HEK293 (cell line): ENCODE measurements around the gene GNG3.
"Not testable (repeated sequence)": the region's sequence is repeated elsewhere in the genome, so short reads cannot be mapped to it uniquely, and the experiment has no call there.

Source experiments
- CTCF ChIA-PET: fragments of 350-600 bp; formaldehyde crosslinking; extraction: SDS; loops from one replicate; lab custom pipeline; 2021; ENCODE audit warnings: antibody characterized with exemption; lab: Yijun Ruan, JAX
- POLR2A ChIA-PET: fragments of 300-600 bp; formaldehyde crosslinking; extraction: SDS; loops from one replicate; lab custom pipeline; 2020; ENCODE audit warnings: antibody characterized with exemption, inconsistent platforms; lab: Yijun Ruan, JAX
- H3K27ac ChIP-seq: fragments of 200-500 bp; sonication (Bioruptor generic); 2 replicates; pipeline ENCODE4 v1.5.1; 2014; ENCODE audit warnings: low read depth, low read length, control low read depth, inconsistent platforms; ENCODE audit errors: extremely low read depth
- H3K36me3 ChIP-seq, 2 experiments: fragments of 200-500 bp in 1 of 2; sonication (Bioruptor generic) in 1 of 2; 1 replicate in 1 of 2; 2 replicates in 1 of 2; pipeline ENCODE4 v1.5.1; 2014 to 2017; ENCODE audit warnings: inconsistent platforms in 2 of 2, low read length in 2 of 2; ENCODE audit not compliant: control insufficient read depth in 2 of 2, insufficient read depth in 1 of 2
- H3K4me1 ChIP-seq: fragments of 200-500 bp; sonication (Bioruptor generic); 2 replicates; pipeline ENCODE4 v1.5.1; 2014; ENCODE audit warnings: mild to moderate bottlenecking, low read length, inconsistent platforms; ENCODE audit not compliant: control insufficient read depth, insufficient read depth
- H3K4me3 ChIP-seq: 2 replicates; pipeline ENCODE4 v1.5.1; 2011; ENCODE audit warnings: low read depth, mild to moderate bottlenecking, control low read depth, low read length, moderate library complexity
- H3K9me3 ChIP-seq: fragments of 200-500 bp; sonication (Bioruptor generic); 2 replicates; pipeline ENCODE4 v1.5.1; 2014; ENCODE audit warnings: low read depth, low read length, inconsistent platforms; ENCODE audit not compliant: control insufficient read depth, insufficient read depth
- BCL11A ChIP-seq: fragments of 450-650 bp; formaldehyde crosslinking; IDR thresholded peaks from 2 replicates; pipeline ENCODE4 v1.5.1; 2016; ENCODE audit warnings: low read depth, missing biosample characterization, missing genetic modification characterization
- GLIS2 ChIP-seq: fragments of 450-650 bp; formaldehyde crosslinking; IDR thresholded peaks from 2 replicates; pipeline ENCODE4 v1.5.1; 2016; ENCODE audit warnings: missing biosample characterization, missing genetic modification characterization
- OVOL3 ChIP-seq: fragments of 450-650 bp; formaldehyde crosslinking; IDR thresholded peaks from 2 replicates; pipeline ENCODE4 v1.5.1; 2016; ENCODE audit warnings: missing biosample characterization, missing genetic modification characterization
- REPIN1 ChIP-seq: fragments of 450-650 bp; formaldehyde crosslinking; IDR thresholded peaks from 2 replicates; pipeline ENCODE4 v1.5.1; 2017; ENCODE audit warnings: missing biosample characterization, missing genetic modification characterization, low read depth
- ZBTB7A ChIP-seq: fragments of 450-650 bp; formaldehyde crosslinking; IDR thresholded peaks from 2 replicates; pipeline ENCODE4 v1.5.1; 2016; ENCODE audit warnings: low read depth, missing biosample characterization, missing genetic modification characterization
- ZFP37 ChIP-seq: fragments of 450-650 bp; formaldehyde crosslinking; IDR thresholded peaks from 2 replicates; pipeline ENCODE4 v1.5.1; 2016; ENCODE audit warnings: missing biosample characterization, missing genetic modification characterization
- ZNF10 ChIP-seq: fragments of 450-650 bp; formaldehyde crosslinking; IDR thresholded peaks from 2 replicates; pipeline ENCODE4 v1.5.1; 2017; ENCODE audit warnings: missing biosample characterization, missing genetic modification characterization
- ZNF132 ChIP-seq: fragments of 450-650 bp; formaldehyde crosslinking; IDR thresholded peaks from 2 replicates; pipeline ENCODE4 v1.5.1; 2017; ENCODE audit warnings: missing biosample characterization, missing genetic modification characterization, borderline replicate concordance
- ZNF16 ChIP-seq: fragments of 450-650 bp; formaldehyde crosslinking; IDR thresholded peaks from 2 replicates; pipeline ENCODE4 v1.5.1; 2016; ENCODE audit warnings: low read depth, missing biosample characterization, missing genetic modification characterization
- ZNF23 ChIP-seq: fragments of 450-650 bp; formaldehyde crosslinking; IDR thresholded peaks from 2 replicates; pipeline ENCODE4 v1.5.1; 2016; ENCODE audit warnings: missing biosample characterization, missing genetic modification characterization, borderline replicate concordance
- ZNF366 ChIP-seq: fragments of 450-650 bp; formaldehyde crosslinking; conservative IDR thresholded peaks from 2 replicates; pipeline ENCODE4 v1.5.1; 2016; ENCODE audit warnings: missing biosample characterization, missing genetic modification characterization
- ZNF391 ChIP-seq: fragments of 450-650 bp; formaldehyde crosslinking; IDR thresholded peaks from 2 replicates; pipeline ENCODE4 v1.5.1; 2016; ENCODE audit warnings: low read depth, missing biosample characterization, missing genetic modification characterization, borderline replicate concordance
- ZNF521 ChIP-seq: fragments of 450-650 bp; formaldehyde crosslinking; IDR thresholded peaks from 2 replicates; pipeline ENCODE4 v1.5.1; 2017; ENCODE audit warnings: missing biosample characterization, mild to moderate bottlenecking, missing genetic modification characterization
- ZNF560 ChIP-seq: fragments of 450-650 bp; formaldehyde crosslinking; IDR thresholded peaks from 2 replicates; pipeline ENCODE4 v1.5.1; 2017; ENCODE audit warnings: missing biosample characterization, missing genetic modification characterization, borderline replicate concordance
- ZNF580 ChIP-seq: fragments of 450-650 bp; formaldehyde crosslinking; IDR thresholded peaks from 2 replicates; pipeline ENCODE4 v1.5.1; 2016; ENCODE audit warnings: missing biosample characterization, missing genetic modification characterization
- ZNF837 ChIP-seq: fragments of 450-650 bp; formaldehyde crosslinking; IDR thresholded peaks from 2 replicates; pipeline ENCODE4 v1.5.1; 2016; ENCODE audit warnings: missing biosample characterization, missing genetic modification characterization
- TF ChIP-seq, protein P1 (sequence below): fragments of 450-650 bp; formaldehyde crosslinking; IDR thresholded peaks from 2 replicates; pipeline ENCODE4 v1.5.1; 2016; ENCODE audit warnings: missing biosample characterization, missing genetic modification characterization
- TF ChIP-seq, protein P2 (sequence below): fragments of 450-650 bp; formaldehyde crosslinking; IDR thresholded peaks from 2 replicates; pipeline ENCODE4 v1.5.1; 2016; ENCODE audit warnings: missing biosample characterization, missing genetic modification characterization
- TF ChIP-seq, protein P3 (sequence below): fragments of 450-650 bp; formaldehyde crosslinking; IDR thresholded peaks from 2 replicates; pipeline ENCODE4 v1.5.1; 2017; ENCODE audit warnings: missing biosample characterization, missing genetic modification characterization
- TF ChIP-seq, protein P4 (sequence below): fragments of 450-650 bp; formaldehyde crosslinking; IDR thresholded peaks from 2 replicates; pipeline ENCODE4 v1.5.1; 2016; ENCODE audit warnings: missing biosample characterization, missing genetic modification characterization
- TF ChIP-seq, protein P5 (sequence below): fragments of 450-650 bp; formaldehyde crosslinking; IDR thresholded peaks from 2 replicates; pipeline ENCODE4 v1.5.1; 2016; ENCODE audit warnings: missing biosample characterization, missing genetic modification characterization
- TF ChIP-seq, protein P6 (sequence below): fragments of 450-650 bp; formaldehyde crosslinking; conservative IDR thresholded peaks from 2 replicates; pipeline ENCODE4 v1.5.1; 2016; ENCODE audit warnings: low read depth, missing biosample characterization, missing genetic modification characterization

Gene GNG3

GRCh38 chr11:62728171-62728988 is 20.9 kb downstream of the GNG3 start, which contains the start of gene TTC9C (continued):
- TF ChIP-seq, protein P1, sequence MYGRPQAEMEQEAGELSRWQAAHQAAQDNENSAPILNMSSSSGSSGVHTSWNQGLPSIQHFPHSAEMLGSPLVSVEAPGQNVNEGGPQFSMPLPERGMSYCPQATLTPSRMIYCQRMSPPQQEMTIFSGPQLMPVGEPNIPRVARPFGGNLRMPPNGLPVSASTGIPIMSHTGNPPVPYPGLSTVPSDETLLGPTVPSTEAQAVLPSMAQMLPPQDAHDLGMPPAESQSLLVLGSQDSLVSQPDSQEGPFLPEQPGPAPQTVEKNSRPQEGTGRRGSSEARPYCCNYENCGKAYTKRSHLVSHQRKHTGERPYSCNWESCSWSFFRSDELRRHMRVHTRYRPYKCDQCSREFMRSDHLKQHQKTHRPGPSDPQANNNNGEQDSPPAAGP (tag by site-specific recombination) = no peak
- TF ChIP-seq, protein P2, sequence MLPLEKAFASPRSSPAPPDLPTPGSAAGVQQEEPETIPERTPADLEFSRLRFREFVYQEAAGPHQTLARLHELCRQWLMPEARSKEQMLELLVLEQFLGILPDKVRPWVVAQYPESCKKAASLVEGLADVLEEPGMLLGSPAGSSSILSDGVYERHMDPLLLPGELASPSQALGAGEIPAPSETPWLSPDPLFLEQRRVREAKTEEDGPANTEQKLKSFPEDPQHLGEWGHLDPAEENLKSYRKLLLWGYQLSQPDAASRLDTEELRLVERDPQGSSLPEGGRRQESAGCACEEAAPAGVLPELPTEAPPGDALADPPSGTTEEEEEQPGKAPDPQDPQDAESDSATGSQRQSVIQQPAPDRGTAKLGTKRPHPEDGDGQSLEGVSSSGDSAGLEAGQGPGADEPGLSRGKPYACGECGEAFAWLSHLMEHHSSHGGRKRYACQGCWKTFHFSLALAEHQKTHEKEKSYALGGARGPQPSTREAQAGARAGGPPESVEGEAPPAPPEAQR (tag by site-specific recombination) = no peak
- TF ChIP-seq ZNF132 (tag by site-specific recombination) (no peak), ZNF837 (tag by site-specific recombination) (no peak), ZNF560 (no peak), BCL11A (no peak), ZNF521 (tag by site-specific recombination) (no peak), ZNF23 (tag by site-specific recombination) (no peak), OVOL3 (tag by site-specific recombination) (no peak), ZNF580 (tag by site-specific recombination) (no peak), ZFP37 (no peak), REPIN1 (tag by site-specific recombination) (no peak), ZNF10 (tag by site-specific recombination) (no peak), ZNF391 (0 out of 2 replicates have a peak, but pooled peaks have one; percentile 15), ZBTB7A (tag by site-specific recombination) (no peak), ZNF16 (tag by site-specific recombination) (no peak), GLIS2 (tag by site-specific recombination) (0 out of 2 replicates have a peak, but pooled peaks have one; percentile 34), ZNF366 (tag by site-specific recombination) (no peak)
- TF ChIP-seq, protein P3, sequence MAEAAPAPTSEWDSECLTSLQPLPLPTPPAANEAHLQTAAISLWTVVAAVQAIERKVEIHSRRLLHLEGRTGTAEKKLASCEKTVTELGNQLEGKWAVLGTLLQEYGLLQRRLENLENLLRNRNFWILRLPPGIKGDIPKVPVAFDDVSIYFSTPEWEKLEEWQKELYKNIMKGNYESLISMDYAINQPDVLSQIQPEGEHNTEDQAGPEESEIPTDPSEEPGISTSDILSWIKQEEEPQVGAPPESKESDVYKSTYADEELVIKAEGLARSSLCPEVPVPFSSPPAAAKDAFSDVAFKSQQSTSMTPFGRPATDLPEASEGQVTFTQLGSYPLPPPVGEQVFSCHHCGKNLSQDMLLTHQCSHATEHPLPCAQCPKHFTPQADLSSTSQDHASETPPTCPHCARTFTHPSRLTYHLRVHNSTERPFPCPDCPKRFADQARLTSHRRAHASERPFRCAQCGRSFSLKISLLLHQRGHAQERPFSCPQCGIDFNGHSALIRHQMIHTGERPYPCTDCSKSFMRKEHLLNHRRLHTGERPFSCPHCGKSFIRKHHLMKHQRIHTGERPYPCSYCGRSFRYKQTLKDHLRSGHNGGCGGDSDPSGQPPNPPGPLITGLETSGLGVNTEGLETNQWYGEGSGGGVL (tag by site-specific recombination) = no peak
- TF ChIP-seq, protein P4, sequence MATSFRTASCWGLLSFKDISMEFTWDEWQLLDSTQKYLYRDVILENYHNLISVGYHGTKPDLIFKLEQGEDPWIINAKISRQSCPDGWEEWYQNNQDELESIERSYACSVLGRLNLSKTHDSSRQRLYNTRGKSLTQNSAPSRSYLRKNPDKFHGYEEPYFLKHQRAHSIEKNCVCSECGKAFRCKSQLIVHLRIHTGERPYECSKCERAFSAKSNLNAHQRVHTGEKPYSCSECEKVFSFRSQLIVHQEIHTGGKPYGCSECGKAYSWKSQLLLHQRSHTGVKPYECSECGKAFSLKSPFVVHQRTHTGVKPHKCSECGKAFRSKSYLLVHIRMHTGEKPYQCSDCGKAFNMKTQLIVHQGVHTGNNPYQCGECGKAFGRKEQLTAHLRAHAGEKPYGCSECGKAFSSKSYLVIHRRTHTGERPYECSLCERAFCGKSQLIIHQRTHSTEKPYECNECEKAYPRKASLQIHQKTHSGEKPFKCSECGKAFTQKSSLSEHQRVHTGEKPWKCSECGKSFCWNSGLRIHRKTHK (tag by site-specific recombination) = no peak
- TF ChIP-seq, protein P5, sequence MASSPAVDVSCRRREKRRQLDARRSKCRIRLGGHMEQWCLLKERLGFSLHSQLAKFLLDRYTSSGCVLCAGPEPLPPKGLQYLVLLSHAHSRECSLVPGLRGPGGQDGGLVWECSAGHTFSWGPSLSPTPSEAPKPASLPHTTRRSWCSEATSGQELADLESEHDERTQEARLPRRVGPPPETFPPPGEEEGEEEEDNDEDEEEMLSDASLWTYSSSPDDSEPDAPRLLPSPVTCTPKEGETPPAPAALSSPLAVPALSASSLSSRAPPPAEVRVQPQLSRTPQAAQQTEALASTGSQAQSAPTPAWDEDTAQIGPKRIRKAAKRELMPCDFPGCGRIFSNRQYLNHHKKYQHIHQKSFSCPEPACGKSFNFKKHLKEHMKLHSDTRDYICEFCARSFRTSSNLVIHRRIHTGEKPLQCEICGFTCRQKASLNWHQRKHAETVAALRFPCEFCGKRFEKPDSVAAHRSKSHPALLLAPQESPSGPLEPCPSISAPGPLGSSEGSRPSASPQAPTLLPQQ (tag by site-specific recombination) = no peak
- TF ChIP-seq, protein P6, sequence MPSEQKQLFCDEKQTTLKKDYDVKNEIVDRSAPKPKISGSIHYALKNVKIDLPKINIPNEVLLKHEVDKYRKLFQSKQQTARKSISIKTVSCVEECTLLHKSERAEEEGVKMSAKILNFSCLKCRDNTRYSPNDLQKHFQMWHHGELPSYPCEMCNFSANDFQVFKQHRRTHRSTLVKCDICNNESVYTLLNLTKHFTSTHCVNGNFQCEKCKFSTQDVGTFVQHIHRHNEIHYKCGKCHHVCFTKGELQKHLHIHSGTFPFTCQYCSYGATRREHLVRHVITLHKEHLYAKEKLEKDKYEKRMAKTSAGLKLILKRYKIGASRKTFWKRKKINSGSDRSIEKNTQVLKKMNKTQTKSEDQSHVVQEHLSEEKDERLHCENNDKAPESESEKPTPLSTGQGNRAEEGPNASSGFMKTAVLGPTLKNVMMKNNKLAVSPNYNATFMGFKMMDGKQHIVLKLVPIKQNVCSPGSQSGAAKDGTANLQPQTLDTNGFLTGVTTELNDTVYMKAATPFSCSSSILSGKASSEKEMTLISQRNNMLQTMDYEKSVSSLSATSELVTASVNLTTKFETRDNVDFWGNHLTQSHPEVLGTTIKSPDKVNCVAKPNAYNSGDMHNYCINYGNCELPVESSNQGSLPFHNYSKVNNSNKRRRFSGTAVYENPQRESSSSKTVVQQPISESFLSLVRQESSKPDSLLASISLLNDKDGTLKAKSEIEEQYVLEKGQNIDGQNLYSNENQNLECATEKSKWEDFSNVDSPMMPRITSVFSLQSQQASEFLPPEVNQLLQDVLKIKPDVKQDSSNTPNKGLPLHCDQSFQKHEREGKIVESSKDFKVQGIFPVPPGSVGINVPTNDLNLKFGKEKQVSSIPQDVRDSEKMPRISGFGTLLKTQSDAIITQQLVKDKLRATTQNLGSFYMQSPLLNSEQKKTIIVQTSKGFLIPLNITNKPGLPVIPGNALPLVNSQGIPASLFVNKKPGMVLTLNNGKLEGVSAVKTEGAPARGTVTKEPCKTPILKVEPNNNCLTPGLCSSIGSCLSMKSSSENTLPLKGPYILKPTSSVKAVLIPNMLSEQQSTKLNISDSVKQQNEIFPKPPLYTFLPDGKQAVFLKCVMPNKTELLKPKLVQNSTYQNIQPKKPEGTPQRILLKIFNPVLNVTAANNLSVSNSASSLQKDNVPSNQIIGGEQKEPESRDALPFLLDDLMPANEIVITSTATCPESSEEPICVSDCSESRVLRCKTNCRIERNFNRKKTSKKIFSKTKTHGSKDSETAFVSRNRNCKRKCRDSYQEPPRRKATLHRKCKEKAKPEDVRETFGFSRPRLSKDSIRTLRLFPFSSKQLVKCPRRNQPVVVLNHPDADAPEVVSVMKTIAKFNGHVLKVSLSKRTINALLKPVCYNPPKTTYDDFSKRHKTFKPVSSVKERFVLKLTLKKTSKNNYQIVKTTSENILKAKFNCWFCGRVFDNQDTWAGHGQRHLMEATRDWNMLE (tag by site-specific recombination) = peak; percentile 74
- TF ChIP-seq, all 188 proteins: peak for 24

GRCh38 chr11:62730076-62730475 is 22.6 kb downstream of the GNG3 start:
- peaks cover 15 to 37% of the 10 kb centered on the region in 2 experiments; a peak in 2 of 3 replicates for H3K36me3 ChIP-seq
- H3K4me1 ChIP-seq, H3K4me3 ChIP-seq, H3K27ac ChIP-seq, H3K9me3 ChIP-seq: not testable (repeated sequence)
- ChIA-PET CTCF (interaction anchor here (0.9 to 2.5 kb wide), 2 partner anchors 25 to 39 kb away, joined by 4 to 13 read pairs; no protein-coding TSS in a partner anchor), POLR2A (interaction anchor here (0.6 to 10.0 kb wide), 7 partner anchors 25 to 315 kb away, joined by 3 to 137 read pairs (median 3); partner anchors contain the start of genes B3GAT3, SLC3A2, TAF6L and ZBTB3)
